ENCODE measurements around the gene COL4A1. TPM values are rescaled to one million over a fixed set of nuclear protein-coding genes. Genes with fewer than 3 reads are reported as not detected.

COL4A1 gene
- total RNA-seq, 3 donors from 2014 or later, result 19.0 to 308 (median 61.9) TPM

DNA sequence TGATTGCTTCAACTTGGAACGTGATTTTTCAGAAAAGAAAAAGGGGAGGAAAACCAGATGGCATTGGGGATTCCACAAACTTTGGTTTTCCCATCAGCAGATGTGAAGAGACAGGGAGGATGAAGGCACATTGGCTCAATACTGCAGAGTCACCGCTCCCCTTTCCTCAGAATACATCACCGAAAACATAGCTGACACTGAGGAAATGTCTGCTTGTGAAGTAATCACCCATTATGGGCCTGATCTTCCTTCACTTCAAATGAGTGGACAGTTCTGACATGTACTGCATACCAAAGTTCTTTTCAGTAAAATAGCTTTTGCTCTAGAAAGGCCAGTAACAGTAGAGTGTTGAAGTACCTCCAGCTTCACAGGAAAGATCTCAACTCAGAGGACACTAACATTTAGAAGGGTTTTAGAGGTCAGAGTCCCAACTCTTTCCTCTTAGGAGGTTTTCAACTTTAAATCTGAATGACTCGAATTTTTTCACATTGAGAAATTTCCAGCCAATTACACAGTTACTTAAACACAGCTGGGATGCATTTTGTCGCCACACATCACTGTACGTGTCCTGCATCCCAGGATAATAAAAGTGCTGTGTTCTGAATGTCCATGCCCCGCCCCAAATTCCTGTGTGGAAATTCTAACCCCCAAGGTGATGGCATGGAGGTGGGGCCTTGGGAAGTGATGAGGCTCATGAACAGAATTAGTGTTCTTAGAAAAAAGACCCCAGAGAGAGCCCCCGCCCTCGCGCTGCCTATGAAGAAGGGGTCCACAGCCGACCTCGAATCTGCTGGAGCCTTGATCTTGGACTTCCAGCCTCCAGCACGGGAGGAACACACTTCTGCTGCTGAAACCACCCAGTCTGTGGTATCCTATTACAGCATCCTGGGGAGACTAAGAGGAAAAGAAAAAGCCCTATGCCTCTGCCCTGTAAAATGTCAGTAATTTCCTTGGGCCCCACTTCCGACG is 77.7 kb downstream of the COL4A1 start:
- intact Hi-C loops (cut with DNase I, micrococcal nuclease), result loop anchor here (10.0 kb wide), 2 partner anchors 176 to 186 kb away; no protein-coding TSS in a partner anchor
- TF ChIP-seq, protein P1, sequence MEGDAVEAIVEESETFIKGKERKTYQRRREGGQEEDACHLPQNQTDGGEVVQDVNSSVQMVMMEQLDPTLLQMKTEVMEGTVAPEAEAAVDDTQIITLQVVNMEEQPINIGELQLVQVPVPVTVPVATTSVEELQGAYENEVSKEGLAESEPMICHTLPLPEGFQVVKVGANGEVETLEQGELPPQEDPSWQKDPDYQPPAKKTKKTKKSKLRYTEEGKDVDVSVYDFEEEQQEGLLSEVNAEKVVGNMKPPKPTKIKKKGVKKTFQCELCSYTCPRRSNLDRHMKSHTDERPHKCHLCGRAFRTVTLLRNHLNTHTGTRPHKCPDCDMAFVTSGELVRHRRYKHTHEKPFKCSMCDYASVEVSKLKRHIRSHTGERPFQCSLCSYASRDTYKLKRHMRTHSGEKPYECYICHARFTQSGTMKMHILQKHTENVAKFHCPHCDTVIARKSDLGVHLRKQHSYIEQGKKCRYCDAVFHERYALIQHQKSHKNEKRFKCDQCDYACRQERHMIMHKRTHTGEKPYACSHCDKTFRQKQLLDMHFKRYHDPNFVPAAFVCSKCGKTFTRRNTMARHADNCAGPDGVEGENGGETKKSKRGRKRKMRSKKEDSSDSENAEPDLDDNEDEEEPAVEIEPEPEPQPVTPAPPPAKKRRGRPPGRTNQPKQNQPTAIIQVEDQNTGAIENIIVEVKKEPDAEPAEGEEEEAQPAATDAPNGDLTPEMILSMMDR (IDR thresholded peaks at IDR 0.05), result no peak
- Histone ChIP-seq H3K36me3 (ENCODE audit: low read depth) (no peaks in the 10 kb centered on the region), H3K9me3 (no peaks in the 10 kb centered on the region), H3K4me3 (no peak overlapping the region), H3K4me1 (ENCODE audit: low read depth) (peaks cover 2% of the 10 kb centered on the region)
- ATAC-seq, result no peak
- DNase-seq, result no peak

DNA sequence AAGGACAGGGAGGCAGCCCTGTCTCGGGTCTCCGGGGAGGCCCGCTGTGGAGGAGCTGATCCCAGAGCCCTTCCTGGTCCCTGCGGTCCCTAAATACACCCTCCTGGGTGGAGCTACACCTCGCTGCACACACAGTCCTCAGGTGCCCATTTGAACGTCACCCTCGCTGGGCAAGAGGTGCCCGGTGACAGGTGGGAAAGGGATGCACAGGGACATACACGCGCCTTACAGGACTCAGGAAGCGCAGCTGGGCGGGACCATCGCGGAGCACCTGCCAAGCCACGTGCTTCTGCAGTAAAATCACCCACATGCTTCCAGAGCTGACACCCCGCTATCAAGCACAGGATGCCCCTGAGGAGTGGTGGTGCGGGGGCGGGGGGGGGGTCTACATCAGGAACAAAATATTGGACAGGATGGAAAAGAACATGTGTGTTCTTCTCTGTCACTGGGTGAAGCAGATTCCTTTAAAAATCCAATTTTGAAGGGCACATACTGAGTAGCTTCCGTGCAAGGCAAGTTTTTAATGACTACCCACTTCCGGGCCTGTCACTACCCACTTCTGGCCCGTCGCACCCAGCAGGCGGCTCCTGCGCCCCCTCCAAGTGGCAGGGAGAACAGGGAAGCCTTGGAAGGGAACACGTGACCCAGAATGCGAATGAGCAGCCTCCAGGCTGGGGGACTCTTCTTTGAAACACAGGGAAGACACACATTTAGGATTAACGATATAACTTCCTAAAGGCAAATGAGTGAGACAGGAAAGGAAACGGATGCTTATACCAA is 78.9 kb downstream of the COL4A1 start:
- ATAC-seq (no peak), DNase-seq (no peak)
- Histone ChIP-seq H3K9me3 (no peaks in the 10 kb centered on the region), H3K36me3 (ENCODE audit: low read depth) (no peaks in the 10 kb centered on the region), H3K4me1 (ENCODE audit: low read depth) (peaks cover 2% of the 10 kb centered on the region), H3K4me3 (no peak overlapping the region)
- intact Hi-C loops (cut with DNase I, micrococcal nuclease), result loop anchor here (10.0 kb wide), 2 partner anchors 177 to 187 kb away; no protein-coding TSS in a partner anchor
- TF ChIP-seq, protein P1 (IDR thresholded peaks at IDR 0.05), result no peak

DNA sequence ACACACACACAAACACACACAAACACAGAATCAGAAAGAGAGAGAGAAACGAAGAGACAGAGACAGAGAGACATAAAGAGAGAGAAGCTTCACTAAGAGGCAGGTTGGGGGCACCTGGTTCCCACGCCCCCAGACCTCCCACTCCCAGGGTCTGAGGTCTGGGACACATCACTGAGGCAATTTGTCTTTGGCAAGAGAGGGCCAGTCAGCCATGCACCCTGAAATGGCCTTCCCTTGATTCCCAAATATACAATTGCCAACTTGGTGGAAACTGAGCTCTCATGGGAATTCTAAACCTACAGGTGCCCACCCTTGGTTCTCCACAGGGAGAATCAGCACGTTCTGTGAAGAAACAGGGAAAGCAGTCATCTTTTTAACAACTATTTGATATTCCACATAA is 79.5 kb downstream of the COL4A1 start:
- Histone ChIP-seq H3K36me3 (ENCODE audit: low read depth) (no peaks in the 10 kb centered on the region), H3K4me3 (no peak overlapping the region), H3K4me1 (ENCODE audit: low read depth) (peaks cover 2% of the 10 kb centered on the region), H3K9me3 (no peaks in the 10 kb centered on the region)
- intact Hi-C loops (cut with DNase I, micrococcal nuclease), result loop anchor here (10.0 kb wide), 2 partner anchors 177 to 187 kb away; no protein-coding TSS in a partner anchor
- DNase-seq (no peak), ATAC-seq (no peak)
- TF ChIP-seq, protein P1 (IDR thresholded peaks at IDR 0.05), result no peak

DNA sequence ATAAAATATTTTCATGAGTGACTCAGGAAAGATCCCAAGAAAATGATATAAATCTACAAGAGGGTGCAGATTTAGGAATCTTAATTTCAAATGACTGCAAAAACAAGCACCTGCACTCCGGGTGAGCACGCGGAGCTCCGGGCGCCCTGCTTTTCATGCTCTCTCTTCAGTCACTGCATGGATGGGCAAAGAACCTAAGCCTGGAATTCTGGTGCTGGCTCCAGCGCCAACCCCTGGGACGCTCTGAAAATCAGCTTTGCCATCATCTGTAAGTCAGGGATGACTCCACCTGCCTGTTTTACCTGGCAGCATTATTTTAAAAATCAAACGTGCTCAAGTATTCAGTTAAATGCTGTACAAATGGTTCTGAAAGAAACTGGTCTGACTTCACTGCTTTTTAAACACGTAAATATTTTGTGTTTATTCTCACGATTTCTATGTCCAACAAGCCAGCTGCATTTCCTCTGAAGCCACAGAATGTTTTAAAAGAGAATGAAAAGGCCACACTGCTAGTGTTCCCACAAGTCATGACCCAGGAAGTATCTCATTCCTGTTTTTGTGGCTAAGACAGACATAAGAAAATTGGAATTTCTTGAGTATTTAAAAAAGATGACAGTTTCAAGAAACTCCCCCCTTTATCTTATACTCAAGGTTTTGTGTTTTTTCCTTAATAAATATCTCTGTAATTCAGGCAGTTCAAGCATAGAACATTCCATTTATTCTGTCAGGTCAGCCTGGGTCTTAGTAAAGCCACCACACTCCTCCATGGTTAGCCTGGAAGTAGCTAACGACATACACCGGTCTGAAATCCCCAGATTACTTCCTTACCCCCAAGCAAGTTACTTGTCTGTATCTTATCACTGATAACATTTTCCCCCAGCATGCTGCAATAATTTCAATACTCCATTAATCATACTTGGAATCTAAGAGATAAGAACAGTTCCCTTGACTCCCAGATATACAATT is 81.1 kb downstream of the COL4A1 start:
- Histone ChIP-seq H3K9me3 (no peaks in the 10 kb centered on the region), H3K4me1 (ENCODE audit: low read depth) (peaks cover 2% of the 10 kb centered on the region), H3K4me3 (no peak overlapping the region), H3K36me3 (ENCODE audit: low read depth) (no peaks in the 10 kb centered on the region)
- ATAC-seq, result no peak
- intact Hi-C loops (cut with DNase I, micrococcal nuclease), result loop anchor here (10.0 kb wide), 2 partner anchors 179 to 189 kb away; no protein-coding TSS in a partner anchor
- TF ChIP-seq, protein P1 (IDR thresholded peaks at IDR 0.05), result no peak
- DNase-seq, result no peak

Measured in mucosa of descending colon (tissue), 3 donors.